Muscle of back (tissue), 11 donors: Measurements from ENCODE around the gene COX6B2. TPM values are rescaled to one million over a fixed set of nuclear protein-coding genes. Genes with fewer than 3 reads are reported as not detected.

Experiments
- DNase-seq, 3 donors: peaks; one replicate each; pipeline versions ENCODE4 v3.0.0 to v3.0.0-alpha.2; 2013
- polyA plus RNA-seq, 10 donors: library from polyadenylated mRNA; unstranded; fragments of 120-200 nt; gene quantifications; one replicate each; pipeline ENCODE4 v1.2.1, GENCODE V29; 2013; ENCODE audit not compliant: insufficient read length in 10 of 10

The COX6B2 gene
- polyA plus RNA-seq, 10 donors: 0.08 to 3.0 (median 0.24) TPM; not detected in 5

DNA sequence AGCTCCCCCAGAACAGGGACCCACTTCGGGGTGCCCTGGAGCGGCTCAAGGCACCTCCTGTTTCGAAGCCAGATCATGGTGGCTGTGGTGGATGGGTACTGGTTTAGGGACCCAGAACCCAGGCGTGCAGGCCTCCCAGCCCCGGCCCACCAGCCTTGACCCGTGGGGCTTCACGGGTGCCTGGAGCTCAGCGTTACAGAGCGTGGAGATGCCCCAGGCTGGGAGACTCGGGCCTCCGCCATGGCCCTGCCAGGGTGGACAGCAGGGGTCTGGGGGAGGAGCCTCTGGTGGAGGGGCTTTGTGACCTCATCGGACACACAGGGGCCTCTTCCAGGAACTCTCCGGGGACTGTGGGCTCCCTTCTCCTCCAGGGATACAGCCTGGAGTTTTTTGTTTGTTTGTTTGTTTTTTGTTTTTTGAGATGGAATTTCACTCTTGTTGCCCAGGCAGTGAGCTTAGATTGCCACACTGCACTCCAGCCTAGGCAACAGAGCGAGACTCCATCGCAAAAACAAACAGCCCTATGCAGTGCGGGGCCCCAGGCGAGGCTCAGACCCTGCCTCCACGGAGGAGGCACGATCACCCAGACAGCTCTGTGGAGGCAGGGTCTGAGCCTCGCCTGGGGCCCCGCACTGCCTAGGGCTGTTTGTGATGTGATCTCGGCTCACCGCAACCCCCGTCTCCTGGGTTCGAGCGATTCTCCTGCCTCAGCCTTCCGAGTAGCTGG lies 8.6 kb upstream of the COX6B2 start, which contains the start of gene GARIN5B:
Gene GARIN5B, minus strand, starts transcription at position 271 of the 727 bp plus-strand sequence. Its CDS starts 194 bp downstream, at position 77.
- no peak for DNase-seq

GRCh38 chr19:55362174-55362989 lies 7.9 kb upstream of the COX6B2 start:
- DNase-seq: no peak

GRCh38 chr19:55360902-55361301 lies 6.4 kb upstream of the COX6B2 start:
- DNase-seq: no peak

DNA sequence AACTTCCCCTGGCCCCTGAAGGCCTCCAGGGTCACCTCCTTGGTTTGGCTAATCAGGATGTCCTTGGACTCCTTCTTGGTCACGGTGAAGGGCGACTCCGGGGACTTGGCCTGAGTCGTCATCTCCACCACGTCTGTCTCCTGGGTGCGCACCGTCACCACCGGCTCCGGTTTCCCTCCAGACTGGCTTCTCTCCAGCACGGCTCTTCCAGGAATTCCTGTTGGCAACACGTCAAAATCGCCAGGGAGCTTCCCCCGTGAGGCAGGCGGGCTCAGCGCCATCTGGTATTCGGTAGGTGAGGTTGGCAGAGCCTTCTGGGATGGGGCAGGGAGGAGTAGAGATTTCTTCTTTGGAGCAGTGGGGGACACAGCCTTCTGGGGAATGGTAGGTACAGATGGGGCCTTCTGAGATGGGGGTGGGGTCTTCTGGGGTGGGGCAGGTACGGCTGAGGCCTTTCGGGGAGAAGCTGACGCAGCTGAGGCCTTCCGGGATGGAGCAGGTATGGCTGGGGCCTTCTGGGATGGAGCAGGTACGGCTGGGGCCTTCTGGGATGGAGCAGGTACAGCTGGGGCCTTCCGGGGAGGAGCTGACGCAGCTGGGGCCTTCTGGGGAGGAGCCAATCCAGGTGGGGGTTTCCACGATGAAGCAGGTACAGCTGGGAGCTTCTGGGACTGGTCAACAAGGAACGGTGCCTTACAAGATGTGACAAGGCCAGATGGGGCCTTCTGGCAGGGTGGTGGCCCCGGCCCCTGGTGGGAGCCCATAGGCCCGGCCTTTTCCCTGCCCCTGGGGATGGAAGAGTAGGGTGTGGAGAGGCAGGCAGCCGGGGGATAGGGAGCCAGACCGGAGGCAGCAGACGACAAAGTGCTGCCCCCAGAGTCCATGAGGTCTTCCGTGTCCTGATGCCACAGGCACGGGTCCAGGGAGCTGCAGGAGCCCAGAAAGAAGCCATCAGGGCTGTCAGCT lies 4.7 kb upstream of the COX6B2 start:
- no peak for DNase-seq

DNA sequence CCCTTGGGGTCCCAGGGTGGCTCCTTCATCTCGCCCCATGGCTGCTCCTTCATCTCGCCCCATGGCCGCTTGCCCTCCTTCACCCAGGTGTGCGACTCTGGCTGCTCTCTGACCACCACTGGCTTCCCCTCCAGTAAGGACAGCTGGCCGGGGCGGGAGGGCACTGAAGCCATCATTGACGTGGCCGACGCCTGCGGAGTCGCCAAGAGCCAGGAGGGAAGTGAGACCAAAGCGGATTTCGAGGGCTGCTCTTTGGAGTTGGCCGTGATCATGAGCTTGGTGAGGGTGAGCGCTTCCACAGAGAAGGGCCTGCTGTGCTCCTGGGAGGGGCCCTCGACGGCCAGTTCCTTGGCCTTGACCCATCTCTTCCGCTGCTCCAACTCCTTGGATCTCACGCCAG lies 4.0 kb upstream of the COX6B2 start:
- no peak for DNase-seq

- DNase-seq: no peak
Measured at GRCh38 chr19:55355213-55355821, 798 bp upstream of the COX6B2 start.

GRCh38 chr19:55353803-55354697 lies 469 bp downstream of the COX6B2 start:
- peak in 1 of 3 donors; percentile 63 for DNase-seq

GRCh38 chr19:55353356-55353802 lies 1.1 kb downstream of the COX6B2 start:
- no peak for DNase-seq

DNA sequence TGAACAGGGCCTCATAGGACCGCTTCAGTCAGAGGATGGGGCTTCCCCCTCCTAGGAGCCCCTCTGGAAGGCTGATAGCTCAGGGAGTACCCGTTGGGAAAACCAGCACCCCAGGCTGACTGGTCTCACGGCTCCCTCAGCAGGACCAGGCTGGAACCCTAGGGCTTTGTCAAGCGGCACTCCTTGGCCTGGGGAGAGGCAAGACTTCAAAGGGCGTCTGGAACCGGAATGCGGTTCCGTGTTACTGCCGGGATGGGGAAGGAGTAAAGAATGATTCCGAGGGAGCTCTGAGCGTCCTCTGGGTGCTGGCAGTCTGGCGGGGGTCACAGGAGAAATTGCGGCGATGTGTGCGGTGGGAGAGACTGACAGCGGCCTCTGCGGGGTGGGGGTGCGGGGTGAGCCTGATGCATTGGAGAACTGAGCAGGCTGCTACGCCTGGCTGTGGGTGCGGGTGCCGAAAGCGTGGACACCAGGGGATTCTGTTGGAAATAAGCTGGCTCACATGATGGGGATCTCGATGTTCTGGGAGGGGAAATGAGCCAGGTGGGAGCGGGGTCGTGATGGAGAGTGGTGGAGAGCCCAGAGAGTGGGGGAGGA lies 1.9 kb downstream of the COX6B2 start:
- DNase-seq: no peak

DNA sequence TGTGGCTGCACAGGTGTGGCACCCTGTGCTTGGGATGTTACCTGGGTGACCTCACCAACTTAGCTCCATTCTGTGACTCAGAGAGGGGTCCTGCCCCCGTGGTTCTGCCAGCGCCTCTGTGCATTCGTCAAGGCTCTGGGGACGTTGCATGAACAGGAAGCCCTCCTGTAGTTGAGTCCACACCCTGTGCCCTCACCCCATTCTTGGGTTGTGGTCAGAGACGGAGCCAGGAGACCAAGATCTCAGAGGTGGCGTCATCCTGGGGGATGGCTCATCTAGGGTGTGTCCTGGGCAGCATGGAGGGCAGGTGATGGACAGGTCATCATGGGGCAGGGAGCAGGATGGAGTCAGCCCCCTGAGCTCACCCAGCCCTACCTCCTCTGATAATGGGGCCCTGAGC lies 2.5 kb downstream of the COX6B2 start:
- no peak for DNase-seq

- no peak for DNase-seq
Measured at GRCh38 chr19:55350620-55351315, 3.8 kb downstream of the COX6B2 start.

DNA sequence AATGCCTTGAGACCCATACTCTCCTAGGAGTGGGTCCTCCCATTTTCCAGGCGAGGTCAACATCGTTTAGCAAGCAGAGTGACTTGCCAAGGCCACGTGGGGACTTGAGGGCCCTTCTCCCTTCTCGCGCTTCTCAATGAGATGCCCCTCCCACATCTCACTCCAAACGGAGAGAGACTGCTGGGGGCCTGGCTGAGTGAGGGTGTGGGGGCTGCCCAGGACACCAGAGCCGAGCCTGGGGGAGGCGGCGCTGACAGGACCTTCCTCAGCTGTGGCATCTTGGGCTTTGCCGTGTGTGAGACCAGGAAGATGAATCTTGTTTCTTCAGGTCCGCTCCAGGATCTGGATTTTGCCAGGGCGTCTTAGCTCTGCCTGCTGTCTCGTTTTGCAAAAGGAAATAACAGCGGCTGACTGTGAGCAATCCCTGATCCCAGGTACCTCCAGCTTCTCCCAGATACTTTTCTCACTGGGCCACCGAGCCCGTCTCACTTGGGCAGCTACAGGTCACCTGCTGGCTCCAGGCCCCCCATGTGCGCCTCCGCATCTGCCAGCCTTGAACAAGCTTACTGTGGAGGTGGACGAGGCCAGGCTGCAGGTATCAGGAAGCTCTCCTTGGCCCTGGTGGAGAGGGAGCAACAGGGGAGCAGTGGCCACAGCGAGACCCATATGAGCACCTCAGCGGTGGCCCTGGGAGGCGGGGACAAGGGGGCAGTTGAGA lies 6.0 kb downstream of the COX6B2 start:
- peak in 1 of 3 donors; percentile 49 for DNase-seq

DNA sequence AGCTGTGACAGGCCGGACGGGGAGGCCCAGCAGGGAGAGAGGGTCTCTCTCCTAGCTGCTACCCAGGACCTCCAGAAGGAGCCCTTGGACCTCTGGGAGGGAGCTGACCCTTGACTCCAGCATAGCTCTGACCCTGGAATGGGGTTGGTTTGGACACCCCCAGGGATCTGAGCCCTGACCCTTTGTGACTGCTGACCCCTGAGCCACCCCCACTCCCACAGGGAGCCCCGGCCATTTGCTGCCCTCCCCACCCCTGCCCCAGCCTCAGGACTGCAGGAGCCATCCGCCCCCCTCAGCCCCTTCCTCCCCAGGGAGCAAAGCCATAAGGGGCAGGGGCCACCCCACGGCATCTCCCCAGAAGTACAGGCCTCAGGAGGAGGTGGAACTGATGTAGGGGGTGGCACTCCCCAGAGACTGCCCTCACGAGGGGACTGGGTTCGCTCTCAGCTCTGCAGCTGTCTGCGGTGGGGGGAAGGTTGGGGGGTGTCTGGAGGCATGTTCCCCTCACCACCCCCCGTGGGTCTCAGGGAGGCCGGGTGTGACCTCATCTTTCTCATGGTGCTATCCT lies 7.0 kb downstream of the COX6B2 start:
- DNase-seq: no peak

GRCh38 chr19:55346725-55347441 lies 7.6 kb downstream of the COX6B2 start:
- DNase-seq: peak in 1 of 3 donors; percentile 36

- DNase-seq: peak; percentile 52 to 75 (median 63)
Measured at GRCh38 chr19:55345818-55346724, 8.4 kb downstream of the COX6B2 start.
